DMS79 treated with DMSO at 0.1 percent for 48 hours (cell line): ENCODE results near the gene EFNA2.
A peak's percentile ranks its signal among the peaks of the same experiment; 100 is the strongest.

Source experiments
- DNase-seq: peaks from one replicate; lab custom pipeline; 2025; lab: John Stamatoyannopoulos, UW

EFNA2 gene

GRCh38 chr19:1272423-1273262 is 13.0 kb upstream of the EFNA2 start:
- no peak for DNase-seq

GRCh38 chr19:1273263-1274041 is 12.2 kb upstream of the EFNA2 start:
- no peak for DNase-seq

- DNase-seq, result no peak
Observed at GRCh38 chr19:1274081-1274851, 11.4 kb upstream of the EFNA2 start.

GRCh38 chr19:1274852-1275259 is 10.8 kb upstream of the EFNA2 start:
- no peak for DNase-seq

- peak; percentile 88 for DNase-seq
Observed at GRCh38 chr19:1275260-1275975, 10.3 kb upstream of the EFNA2 start, which contains the start of gene FAM174C. Gene FAM174C (plus strand): TSS chr19:1275530. CDS start chr19:1275550, 20 bp downstream.

GRCh38 chr19:1275976-1276627 is 9.6 kb upstream of the EFNA2 start:
- no peak for DNase-seq

- no peak for DNase-seq
Observed at GRCh38 chr19:1276628-1277022, 9.0 kb upstream of the EFNA2 start.

GRCh38 chr19:1277061-1277460 is 8.6 kb upstream of the EFNA2 start:
- DNase-seq, result no peak

- DNase-seq, result no peak
Observed at GRCh38 chr19:1278074-1278473, 7.6 kb upstream of the EFNA2 start.

- DNase-seq, result no peak
Observed at GRCh38 chr19:1278713-1279660, 6.7 kb upstream of the EFNA2 start.

GRCh38 chr19:1279782-1280341 is 5.8 kb upstream of the EFNA2 start:
- DNase-seq, result peak; percentile 48

GRCh38 chr19:1280636-1281568 is 4.8 kb upstream of the EFNA2 start:
- DNase-seq, result no peak

- DNase-seq, result no peak
Observed at GRCh38 chr19:1281569-1282287, 3.9 kb upstream of the EFNA2 start.

GRCh38 chr19:1282588-1283206 is 3.0 kb upstream of the EFNA2 start:
- no peak for DNase-seq

- DNase-seq, result no peak
Observed at GRCh38 chr19:1283207-1283916, 2.3 kb upstream of the EFNA2 start.

- DNase-seq, result no peak
Observed at GRCh38 chr19:1283917-1284292, 1.8 kb upstream of the EFNA2 start.
